NT2/D1 (cell line): ENCODE measurements around the gene SNAI3.

Experiments
- SUZ12 ChIP-seq: IDR thresholded peaks from 2 replicates; pipeline ENCODE4 v1.6.1; 2011; ENCODE audit not compliant: insufficient read length, insufficient read depth; ENCODE audit errors: extremely low read depth
- YY1 ChIP-seq: IDR thresholded peaks from 2 replicates; pipeline ENCODE4 v1.6.1; 2011; ENCODE audit not compliant: insufficient read length, insufficient read depth
- ZNF274 ChIP-seq: IDR thresholded peaks from 2 replicates; pipeline ENCODE4 v1.6.1; 2011; ENCODE audit warnings: mild to moderate bottlenecking, low read depth, low read length

DNA sequence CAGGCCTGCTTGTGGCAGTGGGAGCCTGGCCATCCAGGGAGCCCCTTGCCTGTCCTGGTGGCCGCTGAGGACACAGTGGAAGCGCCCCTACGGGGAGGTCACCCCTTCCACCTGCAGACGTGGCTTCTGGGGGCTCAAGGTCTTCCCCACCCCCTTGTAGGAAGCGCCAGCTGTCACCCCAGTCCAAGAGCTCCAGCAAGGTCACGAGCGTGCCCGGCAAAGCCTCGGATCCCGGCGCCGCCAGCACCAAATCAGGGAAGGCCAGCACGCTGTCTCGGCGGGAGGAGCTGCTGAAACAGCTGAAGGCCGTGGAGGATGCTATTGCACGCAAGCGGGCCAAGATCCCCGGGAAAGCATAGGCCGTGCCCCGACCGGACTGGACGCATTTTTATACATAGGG lies 55.4 kb downstream of the SNAI3 start:
- TF ChIP-seq YY1 (no peak), ZNF274 (no peak), SUZ12 (no peak)
